Neutrophil (primary cell): ENCODE results near the gene ARHGAP4.

Experiments used
- H3K27ac ChIP-seq: fragments of 200-600 bp; sonication (generic); 2 replicates; pipeline ENCODE4 v1.5.1; 2016; ENCODE audit warnings: mild to moderate bottlenecking, moderate library complexity
- H3K27me3 ChIP-seq: fragments of 200-600 bp; sonication (generic); 2 replicates; pipeline ENCODE4 v1.6.0; 2016; ENCODE audit warnings: mild to moderate bottlenecking
- H3K36me3 ChIP-seq: fragments of 200-600 bp; sonication (generic); 2 replicates; pipeline ENCODE4 v1.5.1; 2017
- H3K4me1 ChIP-seq, 2 experiments: fragments of 200-600 bp in 1 of 2; sonication (generic) in 1 of 2; 1 replicate in 1 of 2; 2 replicates in 1 of 2; pipeline versions ENCODE4 v1.5.1 to v1.6.1; 2013 to 2016; ENCODE audit warnings: low read depth in 1 of 2, low read length in 1 of 2, mild to moderate bottlenecking in 1 of 2, moderate library complexity in 1 of 2; ENCODE audit not compliant: control insufficient read depth in 1 of 2, insufficient read depth in 1 of 2
- H3K4me3 ChIP-seq, 2 experiments: fragments of 200-600 bp in 1 of 2; sonication (generic) in 1 of 2; 1 replicate in 1 of 2; 2 replicates in 1 of 2; pipeline ENCODE4 v1.5.1; 2013 to 2016; ENCODE audit warnings: low read depth in 1 of 2, low read length in 1 of 2, mild to moderate bottlenecking in 1 of 2, moderate library complexity in 1 of 2
- H3K9me3 ChIP-seq: fragments of 200-600 bp; sonication (generic); 2 replicates; pipeline ENCODE4 v1.5.1; 2016
- CTCF ChIP-seq: fragments of 200-600 bp; sonication (generic); IDR thresholded peaks from 2 replicates; pipeline ENCODE4 v1.5.1; 2016; ENCODE audit warnings: antibody characterized with exemption

ARHGAP4 gene

GRCh38 chrX:153960786-153961185 is 34.7 kb upstream of the ARHGAP4 start:
- H3K36me3 ChIP-seq = peaks cover 53% of the 10 kb centered on the region
- no peaks in the 10 kb centered on the region for H3K27me3 ChIP-seq
- no peaks in the 10 kb centered on the region for H3K9me3 ChIP-seq
- TF ChIP-seq CTCF = no peak
- no peak overlapping the region for H3K4me3 ChIP-seq
- no peak overlapping the region for H3K27ac ChIP-seq
- peaks cover 3 to 4% of the 10 kb centered on the region in 2 experiments for H3K4me1 ChIP-seq

GRCh38 chrX:153960077-153960476 is 34.0 kb upstream of the ARHGAP4 start:
- H3K36me3 ChIP-seq = peaks cover 58% of the 10 kb centered on the region
- TF ChIP-seq CTCF = no peak

GRCh38 chrX:153959649-153960048 is 33.6 kb upstream of the ARHGAP4 start:
- TF ChIP-seq CTCF = no peak
- Histone ChIP-seq H3K27me3 (no peaks in the 10 kb centered on the region), H3K27ac (no peak overlapping the region), H3K9me3 (no peaks in the 10 kb centered on the region), H3K36me3 (peaks cover 62% of the 10 kb centered on the region), H3K4me3 (no peak overlapping the region), H3K4me1 (no peaks in the 10 kb centered on the region)

More at GRCh38 chrX:153960077-153960476, 34.0 kb upstream of the ARHGAP4 start:
- no peaks in the 10 kb centered on the region for H3K27me3 ChIP-seq
- no peak overlapping the region for H3K27ac ChIP-seq
- H3K4me1 ChIP-seq = no peaks in the 10 kb centered on the region
- no peaks in the 10 kb centered on the region for H3K9me3 ChIP-seq
- no peak overlapping the region for H3K4me3 ChIP-seq

GRCh38 chrX:153958605-153959004 is 32.5 kb upstream of the ARHGAP4 start:
- H3K36me3 ChIP-seq = peaks cover 67% of the 10 kb centered on the region
- H3K4me1 ChIP-seq = no peaks in the 10 kb centered on the region
- no peak overlapping the region for H3K4me3 ChIP-seq
- no peak overlapping the region for H3K27ac ChIP-seq
- H3K27me3 ChIP-seq = no peaks in the 10 kb centered on the region
- TF ChIP-seq CTCF = no peak
- H3K9me3 ChIP-seq = no peaks in the 10 kb centered on the region

- Histone ChIP-seq H3K9me3 (no peaks in the 10 kb centered on the region), H3K4me1 (no peaks in the 10 kb centered on the region), H3K27ac (no peak overlapping the region), H3K36me3 (peaks cover 67% of the 10 kb centered on the region), H3K27me3 (no peaks in the 10 kb centered on the region), H3K4me3 (no peak overlapping the region)
- TF ChIP-seq CTCF = no peak
Observed at GRCh38 chrX:153957224-153957623, 31.2 kb upstream of the ARHGAP4 start.
